PC-9 (cell line): ENCODE data around the gene PTPN20. TPM values are rescaled to one million over a fixed set of nuclear protein-coding genes. Genes with fewer than 3 reads are reported as not detected.

ENCODE experiments used
- BruUV-seq: library from RNA; stranded (reverse); fragments of 400-500 nt; replicated peaks from 2 replicates; lab custom pipeline; 2021; lab: Mats Ljungman, UMichigan
- CTCF ChIA-PET: fragments of 300-600 bp; sonication (Branson Sonifier 250); formaldehyde crosslinking; loops from one replicate; lab custom pipeline; 2022; ENCODE audit warnings: antibody characterized with exemption; lab: Charles Lee
- POLR2A ChIA-PET: fragments of 300-600 bp; sonication (Branson Sonifier 250); formaldehyde crosslinking; loops from one replicate; lab custom pipeline; 2022; ENCODE audit warnings: antibody characterized with exemption; ENCODE audit not compliant: unreplicated experiment; lab: Charles Lee
- DNase-seq, 2 experiments: peaks; one replicate each; pipeline versions ENCODE4 v3.0.0 to v3.0.0-alpha.2; 2015 to 2022; ENCODE audit warnings: mixed read lengths in 1 of 2
- H2AFZ ChIP-seq: fragments of 200-600 bp; sonication (generic); 2 replicates; pipeline ENCODE4 v1.8.1; 2017; ENCODE audit warnings: antibody characterized with exemption
- H3F3A ChIP-seq: fragments of 200-600 bp; sonication (generic); 2 replicates; pipeline ENCODE4 v1.8.1; 2017; ENCODE audit warnings: antibody characterized with exemption, mild to moderate bottlenecking, low read depth; ENCODE audit not compliant: insufficient read depth
- H3K27ac ChIP-seq: fragments of 200-600 bp; sonication (generic); 2 replicates; pipeline ENCODE4 v1.6.1; 2016; ENCODE audit warnings: mixed run types
- H3K27me3 ChIP-seq: fragments of 200-600 bp; sonication (generic); 2 replicates; pipeline ENCODE4 v1.6.1; 2016; ENCODE audit warnings: low read depth, mixed run types; ENCODE audit not compliant: insufficient read depth
- H3K36me3 ChIP-seq: fragments of 200-600 bp; sonication (generic); 2 replicates; pipeline ENCODE4 v1.6.1; 2016; ENCODE audit warnings: low read depth, mixed run types
- H3K4me1 ChIP-seq: fragments of 200-600 bp; sonication (generic); replicated peaks from 2 replicates; pipeline ENCODE4 v1.6.1; 2016; ENCODE audit warnings: mixed run types; ENCODE audit not compliant: insufficient read depth
- H3K4me2 ChIP-seq: fragments of 200-600 bp; sonication (generic); 2 replicates; pipeline ENCODE4 v1.6.1; 2017; ENCODE audit warnings: mixed run types
- H3K4me3 ChIP-seq: fragments of 200-600 bp; sonication (generic); 2 replicates; pipeline ENCODE4 v1.6.1; 2016; ENCODE audit warnings: mixed run types
- H3K79me2 ChIP-seq: fragments of 200-600 bp; sonication (generic); 2 replicates; pipeline ENCODE4 v1.6.1; 2017; ENCODE audit warnings: low read depth, mixed run types
- H3K9me2 ChIP-seq: fragments of 200-600 bp; sonication (generic); 2 replicates; pipeline ENCODE4 v1.8.1; 2017; ENCODE audit warnings: mild to moderate bottlenecking; ENCODE audit not compliant: insufficient read depth
- H3K9me3 ChIP-seq: fragments of 200-600 bp; sonication (generic); 2 replicates; pipeline ENCODE4 v1.8.1; 2016; ENCODE audit warnings: low read depth; ENCODE audit not compliant: insufficient read depth
- H4K20me1 ChIP-seq: fragments of 200-600 bp; sonication (generic); 2 replicates; pipeline ENCODE4 v1.8.1; 2017; ENCODE audit not compliant: insufficient read depth
- CTCF ChIP-seq: fragments of 200-600 bp; sonication (generic); conservative IDR thresholded peaks from 2 replicates; pipeline ENCODE4 v1.6.1; 2017; ENCODE audit warnings: mixed run types, antibody characterized with exemption, mild to moderate bottlenecking, moderate library complexity
- EZH2 ChIP-seq: fragments of 200-600 bp; sonication (generic); IDR thresholded peaks from 2 replicates; pipeline ENCODE4 v1.8.0; 2017; ENCODE audit warnings: antibody characterized with exemption, low read depth
- intact Hi-C: fragments of 100-400 bp; cut with micrococcal nuclease; formaldehyde crosslinking; loops from one replicate; pipeline ENCODE4 v1.10.0; 2022; ENCODE audit not compliant: unreplicated experiment
- total RNA-seq: library from RNA; stranded (reverse); gene quantifications from 2 replicates; pipeline ENCODE4 v1.2.3, GENCODE V29; 2021

The PTPN20 gene
- total RNA-seq, 1 experiment from 2014 or later, result 19.1 TPM

GRCh38 chr10:47047127-47047504 lies 135.9 kb downstream of the PTPN20 start:
- Histone ChIP-seq H3F3A (no peaks in the 10 kb centered on the region), H3K4me2 (no peak overlapping the region), H3K9me2 (no peaks in the 10 kb centered on the region), H3K27ac (no peak overlapping the region), H3K4me1 (no peaks in the 10 kb centered on the region), H3K79me2 (no peaks in the 10 kb centered on the region), H3K27me3 (no peaks in the 10 kb centered on the region), H4K20me1 (no peaks in the 10 kb centered on the region), H3K36me3 (no peaks in the 10 kb centered on the region), H3K9me3 (no peaks in the 10 kb centered on the region), H2AFZ (no peak overlapping the region), H3K4me3 (no peak overlapping the region)
- ChIA-PET CTCF (interaction anchor here (0.8 to 2.9 kb wide), 7 partner anchors 13 to 293 kb away, joined by 3 to 31 read pairs (median 3); no protein-coding TSS in a partner anchor), POLR2A (interaction anchor here (0.7 kb wide), 1 partner anchor 569 kb away, joined by 3 read pairs; no protein-coding TSS in a partner anchor)
- intact Hi-C loops, result loop anchor here (10.0 kb wide), 1 partner anchor 118 kb away; no protein-coding TSS in a partner anchor
- no TSS peak for BruUV-seq
- DNase-seq, result no peak
- TF ChIP-seq EZH2 (no peak), CTCF (no peak)

GRCh38 chr10:47047577-47048525 lies 136.6 kb downstream of the PTPN20 start:
- POLR2A ChIA-PET, result interaction anchor here (0.7 kb wide), 2 partner anchors 361 to 568 kb away, joined by 3 to 5 read pairs; no protein-coding TSS in a partner anchor
- no peaks in the 10 kb centered on the region for H3K79me2 ChIP-seq
- no TSS peak for BruUV-seq
- intact Hi-C loops, result loop anchor here (1.0 to 10.0 kb wide), 2 partner anchors 117 to 264 kb away; no protein-coding TSS in a partner anchor
- no peaks in the 10 kb centered on the region for H3K9me2 ChIP-seq
- H3K27me3 ChIP-seq, result no peaks in the 10 kb centered on the region
- no peaks in the 10 kb centered on the region for H4K20me1 ChIP-seq
- CTCF ChIA-PET, result interaction anchor here (0.6 to 2.9 kb wide), 12 partner anchors 12 to 292 kb away, joined by 3 to 31 read pairs (median 3); no protein-coding TSS in a partner anchor
- no peak overlapping the region for H3K4me2 ChIP-seq
- TF ChIP-seq CTCF (peak; percentile 97), EZH2 (no peak)
- H3K9me3 ChIP-seq, result no peaks in the 10 kb centered on the region
- H3K36me3 ChIP-seq, result no peaks in the 10 kb centered on the region
- H2AFZ ChIP-seq, result no peak overlapping the region
- DNase-seq, result peak in 1 of 2 experiments; percentile 84
- H3F3A ChIP-seq, result no peaks in the 10 kb centered on the region
- no peak overlapping the region for H3K4me3 ChIP-seq
- no peak overlapping the region for H3K27ac ChIP-seq
- no peaks in the 10 kb centered on the region for H3K4me1 ChIP-seq

- TF ChIP-seq CTCF, result no peak
- TF ChIP-seq EZH2, result no peak
- H3K4me2 ChIP-seq, result no peak overlapping the region
- no peak overlapping the region for H3K27ac ChIP-seq
- no peak for DNase-seq
- H3K36me3 ChIP-seq, result no peaks in the 10 kb centered on the region
- no peaks in the 10 kb centered on the region for H3K9me3 ChIP-seq
- H4K20me1 ChIP-seq, result no peaks in the 10 kb centered on the region
- CTCF ChIA-PET, result interaction anchor here (0.7 to 2.9 kb wide), 6 partner anchors 54 to 292 kb away, joined by 3 to 31 read pairs (median 3); no protein-coding TSS in a partner anchor
- intact Hi-C loops, result loop anchor here (1.0 to 10.0 kb wide), 2 partner anchors 116 to 264 kb away; no protein-coding TSS in a partner anchor
- no peak overlapping the region for H3K4me3 ChIP-seq
- POLR2A ChIA-PET, result no interaction called here
- H3K4me1 ChIP-seq, result no peaks in the 10 kb centered on the region
- H3K9me2 ChIP-seq, result no peaks in the 10 kb centered on the region
- no peaks in the 10 kb centered on the region for H3K27me3 ChIP-seq
- H2AFZ ChIP-seq, result no peak overlapping the region
- H3K79me2 ChIP-seq, result no peaks in the 10 kb centered on the region
- no peaks in the 10 kb centered on the region for H3F3A ChIP-seq
- BruUV-seq, result no TSS peak
These were observed 137.3 kb downstream of the PTPN20 start for GRCh38 chr10:47048526-47048905.
